HTERT RPE-1 (cell line): ENCODE data around the gene ABCD2.
"Not testable (repeated sequence)": the region's sequence is repeated elsewhere in the genome, so short reads cannot be mapped to it uniquely, and the experiment has no call there.

Source experiments
- in situ Hi-C: fragments of 300-500 bp; cut with MboI; formaldehyde crosslinking; loops from 4 replicates; pipeline ENCODE4 v1.14.3; 2020; ENCODE audit warnings: low sequenced_read_pairs

ABCD2 gene

DNA sequence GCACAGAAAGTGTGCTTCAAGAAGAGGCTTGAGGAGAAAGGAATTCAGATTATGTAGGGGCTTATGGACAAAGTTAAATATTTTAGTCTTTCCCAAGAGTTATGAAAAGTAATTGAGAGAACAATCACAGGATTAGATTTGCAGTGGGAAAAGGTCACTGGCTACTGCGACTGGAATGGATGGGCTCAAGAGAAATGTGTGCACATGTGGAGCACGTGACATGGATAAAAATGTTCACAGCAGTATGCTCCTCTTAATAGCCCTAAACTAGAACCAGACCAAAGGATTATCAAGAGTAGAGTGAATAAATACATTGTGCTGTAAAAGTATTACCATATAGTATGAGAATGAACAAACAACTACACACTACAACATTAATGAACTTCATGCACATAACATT is 78.1 kb downstream of the ABCD2 start:
- in situ Hi-C loops: no loop called here

DNA sequence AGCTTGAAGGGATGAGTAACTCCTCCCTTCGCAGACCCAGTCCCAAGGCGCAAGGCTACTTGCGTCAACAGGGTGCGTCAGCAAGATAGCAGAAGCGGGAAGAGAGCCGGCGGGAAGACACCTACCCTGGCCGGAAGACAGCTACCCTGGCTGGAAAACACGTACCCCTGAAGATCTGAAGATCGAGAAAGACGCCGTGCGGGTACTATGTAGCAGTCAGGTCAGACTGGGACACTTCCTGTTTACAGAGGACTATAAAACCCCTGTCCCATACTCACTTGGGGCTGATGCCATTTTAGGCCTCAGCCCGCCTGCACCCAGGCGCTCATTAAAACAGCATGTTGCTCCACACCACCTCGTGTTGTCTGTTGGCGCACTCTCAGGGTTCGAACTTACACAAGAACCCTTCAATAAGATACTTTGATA is 80.9 kb downstream of the ABCD2 start:
- in situ Hi-C loops: no loop called here

DNA sequence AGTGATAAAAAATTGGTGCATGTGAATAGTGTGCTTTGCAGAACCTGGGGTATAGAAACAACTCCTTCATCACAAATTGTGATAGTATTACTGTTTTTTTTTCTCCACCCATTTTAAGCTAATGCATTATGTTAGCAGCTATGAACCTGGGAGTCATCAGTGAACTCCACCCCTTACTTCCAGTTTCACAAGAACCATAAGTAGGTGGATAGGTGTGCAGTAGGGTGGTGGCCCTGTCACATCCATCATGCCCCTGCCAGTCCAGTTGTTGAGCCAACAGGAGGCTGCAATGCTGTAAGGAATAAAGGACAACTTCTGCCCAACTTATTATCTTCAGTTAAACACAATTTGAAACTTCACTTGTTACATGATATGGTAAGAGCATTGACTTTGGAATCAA is 85.7 kb downstream of the ABCD2 start:
- in situ Hi-C loops: no loop called here

DNA sequence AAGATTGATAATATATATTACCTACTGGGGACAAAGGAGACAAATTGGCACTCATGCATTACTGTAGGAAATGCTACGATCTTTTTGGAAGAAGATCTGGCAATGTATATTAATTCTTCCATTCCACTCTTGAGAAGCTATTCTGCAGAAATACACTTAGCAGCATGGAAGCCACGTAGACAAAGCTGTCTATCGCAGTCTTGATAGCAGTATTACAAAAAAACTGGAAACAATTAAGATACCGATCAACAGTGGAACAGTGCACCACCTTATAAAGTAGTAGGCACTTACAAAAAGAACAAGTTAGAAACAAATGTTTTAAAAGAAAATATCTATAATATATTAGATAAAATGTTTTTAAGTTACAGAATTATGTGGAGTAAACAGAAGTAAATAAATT is 87.2 kb downstream of the ABCD2 start:
- in situ Hi-C loops: no loop called here

DNA sequence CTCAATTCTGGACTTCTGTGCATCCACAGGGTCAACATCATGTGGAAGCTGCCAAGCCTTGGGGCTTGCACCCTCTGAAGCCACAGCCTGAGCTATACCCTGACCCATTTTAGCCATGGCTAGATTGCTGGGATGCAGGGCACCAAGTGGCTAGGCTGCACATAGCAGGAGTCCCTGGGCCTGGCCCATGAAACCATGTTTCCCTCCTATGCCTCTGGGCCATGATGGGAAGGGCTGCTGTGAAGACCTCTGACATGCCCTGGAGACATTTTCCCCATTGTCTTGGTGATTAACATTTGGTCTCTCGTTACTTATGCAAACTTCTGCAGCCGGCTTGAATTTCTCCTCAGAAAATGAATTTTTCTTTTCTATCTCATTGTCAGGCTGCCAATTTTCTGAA is 92.6 kb downstream of the ABCD2 start:
- in situ Hi-C loops: no loop called here

DNA sequence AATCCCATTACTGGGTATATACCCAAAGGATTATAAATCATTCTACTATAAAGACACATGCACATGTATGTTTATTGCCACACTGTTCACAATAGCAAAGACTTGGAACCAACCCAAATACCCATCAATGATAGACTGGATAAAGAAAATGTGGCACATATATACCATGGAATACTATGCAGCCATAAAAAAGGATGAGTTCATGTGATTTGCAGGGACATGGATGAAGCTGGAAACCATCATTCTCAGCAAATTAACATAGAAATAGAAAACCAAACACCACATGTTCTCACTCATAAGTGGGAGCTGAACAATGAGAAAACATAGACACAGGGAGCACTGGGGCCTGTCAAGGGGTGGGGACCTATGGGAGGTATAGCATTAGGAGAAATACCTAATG is 97.4 kb downstream of the ABCD2 start:
- in situ Hi-C loops: not testable (repeated sequence)

DNA sequence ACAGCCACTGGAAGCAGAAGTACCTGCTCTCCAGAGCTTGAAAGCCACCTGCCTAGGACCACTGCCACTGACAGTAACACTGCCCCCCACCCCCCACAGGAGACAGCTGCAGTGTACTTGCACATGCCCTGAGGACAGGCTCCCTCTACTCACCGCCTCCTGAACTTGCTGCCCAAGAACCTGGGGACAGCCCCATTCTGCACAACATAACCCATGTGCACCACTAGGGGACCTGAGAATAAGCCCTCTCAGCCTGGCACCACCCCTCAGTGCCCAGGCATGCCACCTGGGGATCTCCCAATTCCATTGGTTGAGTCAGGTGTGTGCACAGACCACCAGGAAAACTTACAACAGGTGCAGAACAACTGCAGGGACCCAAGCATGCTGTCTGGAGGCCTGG is 109.6 kb downstream of the ABCD2 start:
- in situ Hi-C loops: no loop called here

DNA sequence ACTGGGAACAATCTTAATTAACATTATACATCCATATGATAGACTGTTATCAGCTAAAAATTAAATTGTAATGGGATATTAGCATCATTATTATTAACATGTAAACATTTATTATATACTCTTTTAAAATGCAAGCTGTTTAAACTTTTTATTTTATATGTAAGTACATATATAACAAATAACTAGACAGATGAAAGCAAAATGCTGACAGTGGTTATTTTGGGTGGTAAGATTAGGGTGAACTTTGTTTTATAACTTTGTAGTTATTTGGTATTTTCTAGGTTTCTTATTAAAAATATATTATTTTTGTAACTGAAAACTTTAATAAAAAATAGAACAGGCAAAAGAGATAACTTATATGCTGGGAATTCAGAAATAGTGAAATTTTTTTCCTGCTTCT is 114.0 kb downstream of the ABCD2 start:
- in situ Hi-C loops: no loop called here

DNA sequence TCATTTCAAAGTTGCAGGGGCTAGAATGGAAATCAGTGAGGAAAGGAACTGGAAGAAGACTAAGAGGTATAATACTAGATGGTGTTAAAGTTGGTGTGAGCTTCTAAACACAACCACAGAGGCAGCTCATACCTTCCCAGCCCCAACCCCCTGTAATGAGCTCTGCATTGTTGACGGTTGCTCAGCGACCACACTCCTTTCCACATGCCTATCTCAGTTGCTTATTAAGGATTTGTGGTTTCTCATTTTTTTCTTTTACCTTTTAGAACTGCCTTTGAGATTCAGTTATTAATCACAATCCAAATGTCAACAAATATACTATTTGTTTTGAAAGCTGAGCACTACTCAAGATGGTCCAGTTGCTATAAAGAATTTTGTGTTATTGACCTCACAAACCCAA is 114.6 kb downstream of the ABCD2 start:
- in situ Hi-C loops: no loop called here

DNA sequence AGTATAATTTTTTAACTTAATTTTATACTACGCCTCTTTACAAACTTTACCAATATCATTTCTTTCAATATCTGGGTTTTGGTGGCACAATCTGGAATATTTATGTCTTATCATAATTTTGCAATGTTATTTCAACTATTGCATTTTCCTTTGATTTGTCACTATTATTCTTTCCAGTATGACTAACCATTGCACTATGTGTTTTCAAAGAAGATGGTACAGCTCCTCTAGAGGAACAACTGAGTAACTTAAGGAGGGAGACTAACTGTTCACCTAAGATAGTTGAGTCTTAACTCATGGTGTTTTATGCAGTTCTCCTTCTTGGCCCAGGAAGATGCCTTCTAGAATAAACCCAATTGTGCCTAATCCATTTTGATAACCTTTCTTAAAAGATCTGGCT is 116.2 kb downstream of the ABCD2 start:
- in situ Hi-C loops: no loop called here

DNA sequence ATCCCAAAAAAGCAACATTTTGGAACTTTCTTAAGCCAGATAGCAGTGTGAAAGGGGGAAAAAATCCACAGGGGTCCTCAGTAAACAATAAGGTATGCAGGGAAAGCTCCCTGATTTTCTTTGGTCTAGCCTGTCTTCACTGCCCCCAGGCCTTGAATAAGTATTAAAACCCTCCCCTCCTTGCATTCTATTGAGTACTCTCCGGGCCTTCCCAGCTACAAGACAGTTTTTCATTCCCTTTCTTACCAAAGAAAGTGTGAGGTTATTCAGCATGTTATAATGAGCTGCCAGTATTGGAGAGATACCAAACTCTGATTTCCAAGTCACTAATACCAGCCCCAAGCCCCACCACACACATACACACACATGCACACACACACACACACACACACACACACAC is 116.9 kb downstream of the ABCD2 start:
- in situ Hi-C loops: no loop called here
